CD1c-positive myeloid dendritic cell (primary cell): ENCODE data around the gene TRIM14.
A peak's percentile ranks its signal among the peaks of the same experiment; 100 is the strongest.

ENCODE experiments used
- DNase-seq: peaks from one replicate; pipeline ENCODE4 v3.0.0-alpha.2; 2016; ENCODE audit errors: extremely low spot score

TRIM14 gene

GRCh38 chr9:98118640-98119601 is at the start of gene TRIM14:
TSS of gene TRIM14 (minus strand) at chr9:98119222. CDS start at chr9:98119188, 34 bp downstream.
- DNase-seq = peak; percentile 84

- no peak for DNase-seq
Measured at GRCh38 chr9:98168153-98168780, 49.2 kb upstream of the TRIM14 start.

GRCh38 chr9:98164912-98165311 is 45.9 kb upstream of the TRIM14 start:
- DNase-seq = no peak

GRCh38 chr9:98162613-98163012 is 43.6 kb upstream of the TRIM14 start:
- DNase-seq = no peak

GRCh38 chr9:98161851-98162250 is 42.8 kb upstream of the TRIM14 start:
- no peak for DNase-seq

- no peak for DNase-seq
Measured at GRCh38 chr9:98159790-98160189, 40.8 kb upstream of the TRIM14 start.

- DNase-seq = no peak
Measured at GRCh38 chr9:98159301-98159700, 40.3 kb upstream of the TRIM14 start.

- DNase-seq = no peak
Measured at GRCh38 chr9:98158071-98158831, 39.2 kb upstream of the TRIM14 start.

- DNase-seq = no peak
Measured at GRCh38 chr9:98157372-98157771, 38.4 kb upstream of the TRIM14 start.

- DNase-seq = no peak
Measured at GRCh38 chr9:98154678-98155077, 35.7 kb upstream of the TRIM14 start.

- DNase-seq = no peak
Measured at GRCh38 chr9:98152526-98152925, 33.5 kb upstream of the TRIM14 start.

GRCh38 chr9:98150721-98151120 is 31.7 kb upstream of the TRIM14 start:
- DNase-seq = peak; percentile 37

GRCh38 chr9:98150164-98150563 is 31.1 kb upstream of the TRIM14 start:
- DNase-seq = peak; percentile 49

GRCh38 chr9:98149422-98149821 is 30.4 kb upstream of the TRIM14 start:
- no peak for DNase-seq

GRCh38 chr9:98148486-98148885 is 29.5 kb upstream of the TRIM14 start:
- no peak for DNase-seq

GRCh38 chr9:98147582-98147981 is 28.6 kb upstream of the TRIM14 start:
- no peak for DNase-seq

- peak; percentile 67 for DNase-seq
Measured at GRCh38 chr9:98146101-98146991, 27.3 kb upstream of the TRIM14 start.

- no peak for DNase-seq
Measured at GRCh38 chr9:98144631-98145030, 25.6 kb upstream of the TRIM14 start.

GRCh38 chr9:98144076-98144475 is 25.1 kb upstream of the TRIM14 start:
- DNase-seq = no peak

GRCh38 chr9:98142925-98143481 is 24.0 kb upstream of the TRIM14 start:
- DNase-seq = no peak
